NCI-H1417 (cell line): Measurements from ENCODE around the gene PALLD.
"Not testable (repeated sequence)": the region's sequence is repeated elsewhere in the genome, so short reads cannot be mapped to it uniquely, and the experiment has no call there.

ENCODE experiments used
- DNase-seq, 3 experiments: peaks; one replicate each; lab custom pipeline; 2025; lab: John Stamatoyannopoulos, UW

PALLD gene

DNA sequence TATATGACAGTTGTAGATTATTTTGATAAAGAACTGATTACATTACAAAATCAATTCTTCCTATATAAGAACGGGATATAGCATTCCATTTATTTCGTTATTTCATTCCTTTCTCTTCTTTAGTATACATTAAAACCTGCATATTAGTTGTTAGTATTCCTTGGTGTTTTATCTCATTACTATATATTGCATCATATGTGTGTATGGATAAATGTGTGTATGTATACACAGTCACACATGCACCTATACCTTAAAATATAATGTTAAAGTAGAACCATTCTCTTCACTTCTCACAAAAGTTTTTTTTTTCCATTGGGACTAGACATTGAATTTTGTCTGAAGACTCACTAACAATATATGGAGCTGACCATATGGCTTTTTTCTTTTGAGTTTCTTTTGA lies 5.3 kb upstream of the PALLD start:
- no peak for DNase-seq

DNA sequence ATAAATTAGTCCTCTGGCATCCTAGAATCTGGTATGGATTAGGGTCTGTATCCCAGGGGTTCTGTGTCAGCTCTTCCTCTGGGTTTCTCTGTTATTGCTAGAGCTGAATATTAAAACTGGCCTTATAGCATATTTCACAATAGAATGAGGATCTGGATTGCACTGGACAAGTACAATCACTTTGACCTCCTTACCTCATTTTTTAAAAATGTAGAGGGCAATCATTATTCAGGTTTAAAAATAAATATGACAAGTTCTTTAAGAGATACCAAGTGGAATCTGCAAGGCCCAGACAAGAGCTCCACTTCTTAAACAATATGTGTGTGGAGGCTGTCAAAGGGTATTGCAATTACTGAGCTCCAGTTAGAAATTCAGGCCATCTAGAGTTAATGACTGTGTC lies 1.4 kb downstream of the PALLD start:
- no peak for DNase-seq

DNA sequence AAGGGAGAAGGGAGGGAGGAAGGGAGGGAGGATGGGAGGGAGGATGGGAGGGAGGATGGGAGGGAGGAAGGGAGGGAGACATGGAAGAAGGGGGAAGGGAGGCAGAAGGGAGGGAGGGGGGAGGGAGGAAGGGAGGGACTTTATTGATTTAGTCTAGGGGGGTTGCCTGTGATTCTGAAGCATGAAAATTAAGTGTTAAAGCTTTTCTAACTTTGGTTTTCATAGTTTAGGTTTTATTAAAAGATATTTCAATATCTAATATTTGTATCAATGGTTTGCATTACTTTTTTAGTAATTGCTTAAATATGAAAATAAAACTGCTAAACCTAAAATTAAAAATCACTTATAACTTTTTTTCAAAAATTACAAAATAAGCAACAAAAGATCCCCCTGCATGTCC lies 2.4 kb downstream of the PALLD start:
- DNase-seq: no peak

DNA sequence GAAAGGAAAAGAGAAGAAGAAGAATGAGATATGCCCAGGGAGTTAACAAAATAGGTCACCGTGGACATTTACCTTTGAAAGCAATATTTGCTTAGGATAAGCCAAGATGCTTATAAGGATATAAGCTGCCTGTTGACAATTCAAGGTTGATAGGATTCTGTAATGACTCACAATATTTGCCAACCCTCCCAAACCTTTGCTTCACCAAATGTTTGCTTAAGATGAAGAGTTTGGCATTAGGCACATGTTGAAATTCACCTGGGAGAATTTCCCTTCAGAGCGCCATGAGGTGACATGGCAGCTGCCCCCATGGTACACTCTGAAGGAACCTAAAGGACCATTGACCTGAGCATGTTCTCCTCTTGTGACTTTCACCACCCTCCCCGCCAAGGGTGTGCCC lies 4.6 kb downstream of the PALLD start:
- no peak for DNase-seq

DNA sequence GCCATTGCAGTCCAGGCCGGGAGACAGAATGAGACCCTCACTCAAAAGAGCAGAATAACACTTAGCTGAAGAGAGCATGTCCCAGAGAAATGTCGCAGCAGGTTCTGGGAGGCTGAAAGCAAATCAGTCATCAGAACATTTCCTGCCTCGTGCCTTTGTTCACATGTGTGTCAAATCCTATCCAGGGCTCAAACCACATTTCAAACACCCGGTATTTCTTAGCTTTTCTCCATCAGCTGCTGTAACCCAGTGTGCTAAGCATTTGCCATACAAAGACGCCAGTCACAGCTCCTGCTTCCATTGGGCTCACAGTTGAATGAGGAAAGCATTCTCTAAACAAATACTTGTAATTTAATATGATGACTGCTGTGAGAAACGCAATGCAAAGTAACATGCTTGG lies 6.0 kb downstream of the PALLD start:
- DNase-seq: no peak

DNA sequence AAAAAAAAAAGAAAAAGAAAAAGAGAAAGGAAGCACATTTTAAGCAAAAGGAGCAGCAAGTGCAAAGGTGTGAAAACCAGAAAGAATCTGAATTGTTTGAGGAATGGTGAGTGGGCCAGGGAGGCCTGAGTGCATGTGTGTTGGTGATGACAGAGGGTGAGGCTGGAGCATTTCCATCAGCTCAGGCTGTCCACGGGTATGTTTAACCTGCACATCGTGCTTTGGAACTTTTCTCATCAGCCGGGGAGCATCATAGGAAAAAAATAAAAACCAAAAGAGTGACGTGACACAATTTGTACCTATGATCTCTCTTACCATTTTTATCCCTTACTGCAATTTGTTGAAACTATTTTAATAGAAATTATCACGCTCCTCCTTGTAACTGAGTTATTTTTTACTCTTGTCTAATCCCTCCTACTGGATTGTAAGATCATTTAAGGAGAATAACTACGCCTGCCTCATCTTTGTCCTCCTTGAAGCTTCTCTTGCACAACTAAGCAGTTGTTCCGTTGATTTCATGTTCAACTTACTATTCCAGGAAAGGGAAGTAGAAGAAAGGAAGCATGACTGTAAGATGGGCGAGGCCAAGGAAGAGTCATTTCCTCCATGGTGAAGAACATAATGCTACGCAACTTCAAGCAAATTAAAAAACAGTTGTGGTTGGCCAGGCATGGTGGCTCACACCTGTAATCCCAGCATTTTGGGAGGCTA lies 7.0 kb downstream of the PALLD start:
- DNase-seq: no peak

DNA sequence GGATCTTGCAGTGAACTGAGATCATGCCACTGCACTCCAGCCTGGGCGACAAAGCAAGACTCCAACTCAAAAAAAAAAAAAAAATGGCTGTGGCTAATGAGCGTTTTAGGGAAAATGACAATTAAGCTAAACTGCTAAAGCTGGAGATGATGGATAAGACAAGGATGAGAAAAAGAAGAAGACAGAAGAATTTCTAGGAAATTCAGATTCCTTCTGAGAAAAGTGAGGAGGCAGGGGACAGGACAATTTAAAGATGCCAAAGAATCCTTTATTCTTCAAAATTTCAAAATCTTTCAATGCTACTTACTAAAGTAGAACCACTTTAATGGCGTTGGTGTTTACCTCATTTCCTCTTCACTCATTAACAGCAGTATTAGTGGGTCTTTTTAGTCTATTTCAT lies 7.7 kb downstream of the PALLD start:
- no peak for DNase-seq

DNA sequence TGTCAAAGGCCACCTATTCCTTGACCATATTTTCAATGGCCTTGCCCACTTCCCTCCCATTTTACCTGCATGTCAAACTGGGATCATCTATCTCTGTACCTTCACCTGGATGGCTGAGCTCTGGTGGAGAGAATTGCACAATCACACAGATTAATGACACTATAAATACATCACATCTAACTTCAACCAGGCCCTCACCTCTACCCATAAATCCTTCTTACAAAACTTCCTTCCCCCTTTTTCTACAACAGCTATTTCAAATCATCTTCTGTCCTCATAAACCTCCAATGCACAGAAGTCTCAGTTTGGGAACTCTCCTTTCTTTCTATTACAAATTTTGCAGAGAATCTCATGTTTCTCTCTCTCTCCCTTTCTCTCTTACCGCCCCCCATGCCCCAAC lies 9.2 kb downstream of the PALLD start:
- no peak for DNase-seq

DNA sequence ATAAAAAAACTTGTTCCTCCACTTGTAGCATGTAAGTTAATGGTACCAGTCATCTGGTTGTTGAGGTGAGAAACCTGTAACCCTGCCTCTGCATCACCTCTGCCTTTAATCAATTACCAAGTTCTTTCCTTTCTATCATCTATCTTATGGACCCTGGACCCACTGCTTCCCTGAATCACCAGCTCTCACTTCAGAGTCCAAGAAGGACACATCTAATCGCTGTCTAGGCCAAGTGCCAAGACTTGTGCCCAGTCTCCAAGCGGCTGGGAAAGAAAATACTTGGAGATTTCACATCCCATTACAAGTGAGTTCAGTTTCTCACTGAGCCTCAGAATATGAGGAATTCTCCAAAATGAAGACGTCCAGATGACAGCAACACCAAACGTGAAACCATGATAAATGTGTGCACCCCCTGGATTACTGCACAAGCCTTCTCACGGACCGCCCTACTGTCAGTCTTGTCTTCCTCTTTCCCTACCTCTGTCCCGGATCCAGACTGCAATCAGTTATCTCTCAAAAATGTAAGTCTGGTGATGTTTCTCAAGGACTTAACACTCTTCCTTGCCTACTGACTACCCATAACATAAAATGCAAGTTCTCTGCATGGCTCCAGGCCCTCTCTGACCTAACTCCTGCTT lies 10.4 kb downstream of the PALLD start:
- no peak for DNase-seq

DNA sequence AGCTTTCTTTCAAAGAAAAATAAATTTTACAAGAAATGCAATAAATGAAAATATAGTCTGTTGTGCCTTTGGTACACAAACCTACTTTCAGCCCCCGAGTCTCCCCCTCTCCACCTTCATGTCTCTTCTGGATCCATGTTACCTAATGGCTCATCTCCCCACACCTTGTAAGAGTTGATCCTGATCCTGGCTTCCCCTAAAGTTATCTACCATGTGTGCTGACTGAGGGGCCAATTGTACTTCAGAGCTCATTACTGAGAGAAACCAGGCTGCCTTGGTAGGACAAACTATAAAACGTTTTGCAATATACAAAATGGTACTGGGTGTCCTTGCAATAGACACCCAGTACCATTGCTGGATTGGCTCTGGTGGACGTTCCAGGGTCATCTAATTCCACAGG lies 11.8 kb downstream of the PALLD start:
- no peak for DNase-seq

DNA sequence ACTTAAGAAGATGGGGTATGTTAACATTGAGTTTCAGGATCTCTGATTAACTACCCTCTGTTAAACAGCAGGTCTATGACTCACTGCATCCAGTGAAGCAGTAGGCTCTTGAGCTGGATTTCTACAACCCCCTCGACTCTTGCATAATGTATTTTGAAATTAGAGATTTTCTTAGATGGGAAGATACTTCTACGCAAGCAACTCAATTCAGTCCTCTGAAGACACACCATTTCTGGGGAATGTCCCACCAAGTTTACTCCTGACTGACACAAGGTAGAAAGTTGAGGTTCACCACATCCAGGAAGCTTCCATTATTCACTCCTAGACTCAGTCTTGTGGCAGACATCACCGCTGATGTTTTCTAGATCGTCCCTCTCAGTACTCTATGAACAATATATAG lies 12.9 kb downstream of the PALLD start:
- DNase-seq: no peak

DNA sequence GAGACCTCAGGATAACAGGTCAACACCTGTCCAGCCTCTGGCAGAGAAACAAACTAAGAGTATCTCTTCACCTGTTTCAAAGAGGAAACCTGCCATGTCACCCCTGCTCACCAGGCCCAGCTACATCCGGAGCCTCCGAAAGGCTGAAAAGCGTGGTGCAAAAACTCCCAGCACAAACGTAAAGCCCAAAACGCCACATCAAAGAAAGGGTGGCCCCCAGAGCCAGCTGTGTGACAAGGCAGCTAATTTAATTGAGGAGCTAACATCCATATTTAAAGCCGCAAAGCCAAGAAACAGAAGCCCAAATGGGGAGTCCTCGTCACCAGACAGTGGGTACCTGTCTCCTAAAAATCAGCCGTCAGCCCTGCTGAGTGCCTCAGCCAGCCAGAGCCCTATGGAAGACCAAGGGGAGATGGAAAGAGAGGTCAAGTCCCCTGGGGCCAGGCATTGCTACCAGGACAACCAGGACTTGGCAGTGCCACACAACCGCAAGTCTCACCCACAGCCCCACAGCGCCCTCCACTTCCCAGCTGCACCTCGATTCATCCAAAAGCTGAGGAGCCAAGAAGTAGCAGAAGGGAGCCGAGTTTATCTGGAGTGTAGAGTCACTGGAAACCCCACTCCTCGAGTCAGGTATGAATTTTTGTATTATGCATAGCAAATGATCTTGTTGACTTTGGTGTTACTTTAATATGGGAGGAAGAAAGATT lies 15.1 kb downstream of the PALLD start:
- no peak for DNase-seq

DNA sequence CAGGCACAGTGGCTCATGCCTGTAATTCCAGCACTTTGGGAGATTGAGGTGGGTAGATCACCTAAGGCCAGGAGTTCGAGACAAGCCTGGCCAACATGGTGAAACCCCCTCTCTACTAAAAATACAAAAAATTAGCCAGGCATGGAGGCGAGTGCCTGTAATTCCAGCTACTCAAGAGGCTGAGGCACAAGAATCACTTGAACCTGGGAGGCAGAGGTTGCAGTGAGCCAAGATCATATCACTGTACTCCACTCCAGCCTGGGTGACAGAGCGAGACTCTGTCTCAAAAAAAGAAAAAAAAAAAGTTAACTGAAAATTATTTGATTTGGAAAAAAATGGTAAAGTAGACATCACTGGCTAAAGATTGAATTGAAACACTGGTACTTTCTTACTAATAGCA lies 17.0 kb downstream of the PALLD start:
- not testable (repeated sequence) for DNase-seq

DNA sequence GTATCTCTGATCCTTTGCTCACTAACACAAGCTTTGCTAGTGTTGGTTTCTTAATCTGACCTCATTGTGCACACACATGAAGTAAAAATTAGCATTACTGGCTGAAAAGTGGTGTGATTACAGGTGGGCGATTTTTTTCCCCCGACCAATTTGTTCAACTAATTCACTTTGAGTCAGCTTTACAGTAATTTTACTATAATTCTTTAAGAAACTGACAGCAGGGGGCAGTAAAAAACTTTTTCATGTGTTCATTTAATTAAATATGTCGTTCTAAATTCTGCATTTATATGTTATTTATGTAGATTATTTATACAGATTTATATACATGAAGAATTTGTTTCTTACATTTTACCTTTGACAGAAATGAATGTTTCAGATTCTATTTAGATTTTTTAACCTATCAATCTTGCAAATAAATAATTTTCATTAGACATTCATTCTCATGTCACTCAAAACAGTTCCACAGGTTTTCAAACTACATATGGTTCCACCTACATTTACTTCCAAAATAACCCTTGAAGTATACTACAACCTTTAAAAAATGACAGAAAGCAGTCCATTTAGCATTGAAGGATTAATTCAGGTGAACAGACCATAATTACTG lies 17.5 kb downstream of the PALLD start:
- peak in 2 of 3 experiments; percentile 36 to 60 for DNase-seq

DNA sequence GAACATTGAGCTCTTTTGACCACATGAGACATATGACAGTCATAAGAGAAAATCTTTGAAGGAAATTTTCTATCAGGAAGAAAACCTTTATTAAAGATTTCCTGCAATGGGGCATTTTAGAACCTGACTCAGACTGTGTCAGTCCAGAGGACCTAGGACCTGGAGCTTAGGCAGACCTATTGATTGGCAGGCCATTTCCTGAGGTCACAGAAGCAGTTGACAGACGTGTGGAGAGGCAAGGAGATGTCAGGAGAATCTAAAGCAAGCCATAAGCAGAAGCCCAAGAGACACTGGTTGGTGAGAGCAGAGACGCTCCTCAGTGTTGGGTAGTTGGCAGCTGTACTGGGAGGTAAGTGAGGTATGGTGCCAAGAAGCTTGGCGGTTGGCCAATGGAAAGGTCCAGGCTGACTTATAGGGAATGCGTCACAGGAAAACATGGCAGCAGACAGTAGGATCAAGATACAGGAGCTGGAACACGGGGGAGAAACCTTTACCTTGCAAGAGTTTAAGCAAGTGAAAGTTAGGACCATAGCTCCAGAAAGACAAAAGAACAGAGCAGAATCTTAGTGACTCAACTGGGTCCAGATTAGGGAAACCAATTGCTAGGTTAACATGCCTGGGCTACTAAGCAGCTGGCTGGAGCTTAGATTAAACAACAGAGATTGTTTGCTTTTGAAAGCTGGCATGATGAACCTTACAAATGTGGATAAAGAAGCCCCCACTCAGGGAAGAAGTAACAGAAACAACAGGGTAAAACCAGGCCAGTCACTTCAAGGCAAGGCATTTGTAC lies 18.6 kb downstream of the PALLD start:
- DNase-seq: peak in 1 of 3 experiments; percentile 10

DNA sequence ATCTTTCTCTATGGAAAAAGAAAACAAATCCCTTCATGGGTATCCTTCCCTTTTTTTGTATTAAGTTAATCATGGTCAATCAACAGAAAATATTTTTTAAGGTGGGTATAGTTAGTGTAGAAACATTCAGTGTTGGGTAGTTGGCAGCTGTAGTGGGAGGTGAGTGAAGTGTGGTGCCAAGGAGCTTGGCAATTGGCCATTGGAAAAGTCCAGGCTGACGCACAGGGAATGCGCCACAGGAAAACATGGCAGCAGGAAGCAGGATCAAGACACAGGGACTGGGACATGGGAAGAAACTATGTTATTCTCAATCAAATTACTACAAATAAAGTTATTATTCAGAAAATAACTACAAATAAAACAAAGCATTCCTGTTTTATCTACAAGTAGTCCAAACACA lies 20.0 kb downstream of the PALLD start:
- DNase-seq: no peak

DNA sequence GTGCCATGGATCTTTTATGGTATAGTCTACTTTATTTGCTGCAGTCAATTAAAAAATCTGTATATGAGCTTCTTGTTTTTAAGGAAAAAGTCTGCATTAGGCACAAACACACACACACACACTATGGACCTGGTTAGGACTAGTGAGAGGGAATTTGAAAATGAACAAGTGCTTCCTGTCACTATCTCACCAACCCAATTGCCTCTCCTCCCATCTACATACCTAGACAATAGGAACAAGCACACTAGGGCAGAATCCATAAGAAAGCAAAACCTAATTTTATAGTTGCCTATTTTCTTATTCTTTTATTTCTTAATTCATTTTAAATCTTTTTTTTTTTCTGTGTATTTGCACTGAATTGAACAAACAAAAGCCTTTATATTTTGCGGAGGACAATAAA lies 22.7 kb downstream of the PALLD start:
- no peak for DNase-seq

DNA sequence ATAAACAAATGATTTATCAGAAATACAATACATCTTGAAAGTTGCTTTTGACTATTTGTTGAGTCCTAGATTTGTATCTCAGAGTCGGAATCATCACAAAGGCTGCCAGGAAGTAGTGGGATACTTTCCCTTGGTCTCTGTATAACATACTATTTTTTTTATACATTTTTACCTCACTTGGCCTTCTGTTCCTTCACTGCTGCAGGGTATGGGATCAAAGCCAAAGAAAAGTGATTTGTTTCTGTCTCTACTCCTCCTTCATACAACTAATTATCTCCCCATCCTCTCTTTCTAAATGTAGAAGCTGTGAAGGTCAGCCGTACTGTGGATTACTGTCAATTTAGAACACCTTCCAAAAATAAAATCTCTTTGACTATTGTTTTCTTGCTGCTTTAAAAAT lies 24.9 kb downstream of the PALLD start:
- DNase-seq: peak in 1 of 3 experiments; percentile 24

DNA sequence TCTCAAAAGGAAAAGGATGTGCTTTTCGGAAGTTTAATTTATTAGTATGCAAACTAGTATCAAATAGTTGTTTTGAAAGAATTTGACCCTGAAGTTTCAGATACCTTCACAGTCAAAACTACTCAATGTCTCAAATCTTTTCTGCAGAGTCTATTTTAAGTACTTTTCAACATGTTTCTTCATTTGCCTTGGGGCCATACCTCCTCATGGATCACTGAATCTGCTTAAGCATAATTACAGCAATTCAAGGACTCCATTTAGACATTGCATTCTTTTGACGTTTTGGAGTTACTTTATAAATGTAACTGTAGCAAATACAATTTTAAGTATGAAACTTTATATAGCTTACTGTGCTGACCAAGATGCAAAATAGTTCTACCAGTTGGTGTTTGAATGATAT lies 25.5 kb downstream of the PALLD start:
- DNase-seq: peak in 1 of 3 experiments; percentile 23

DNA sequence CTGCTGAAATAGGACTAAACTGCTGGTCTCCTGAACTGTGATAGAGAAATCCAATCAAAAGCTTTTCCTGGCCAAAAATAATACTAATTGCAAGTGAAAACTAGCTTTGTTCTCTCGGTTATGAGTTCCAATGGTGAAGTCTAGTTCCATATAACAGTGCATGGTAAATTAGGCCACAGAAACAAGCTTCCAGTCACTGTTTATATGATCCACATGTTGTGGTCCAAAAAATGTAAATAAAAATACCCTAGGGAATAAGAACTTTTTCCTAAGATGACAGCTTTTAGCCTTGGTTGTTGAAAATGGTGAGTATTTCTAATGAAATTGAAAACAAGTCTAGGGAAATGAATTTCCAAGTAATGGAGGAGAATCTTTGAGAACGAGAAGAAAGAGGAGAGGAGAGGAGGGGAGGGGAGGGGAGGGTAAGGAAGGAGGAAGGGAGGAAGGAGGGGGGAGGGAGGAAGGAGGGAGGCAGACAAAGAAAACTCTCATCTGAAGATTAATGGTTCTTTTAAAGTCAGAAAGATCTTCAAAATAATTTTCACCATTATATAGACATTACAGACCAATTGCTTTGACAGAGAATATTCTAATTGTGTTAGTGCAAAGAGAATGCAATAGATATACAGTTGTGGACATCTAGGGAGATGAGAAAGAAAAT lies 26.1 kb downstream of the PALLD start:
- no peak for DNase-seq

DNA sequence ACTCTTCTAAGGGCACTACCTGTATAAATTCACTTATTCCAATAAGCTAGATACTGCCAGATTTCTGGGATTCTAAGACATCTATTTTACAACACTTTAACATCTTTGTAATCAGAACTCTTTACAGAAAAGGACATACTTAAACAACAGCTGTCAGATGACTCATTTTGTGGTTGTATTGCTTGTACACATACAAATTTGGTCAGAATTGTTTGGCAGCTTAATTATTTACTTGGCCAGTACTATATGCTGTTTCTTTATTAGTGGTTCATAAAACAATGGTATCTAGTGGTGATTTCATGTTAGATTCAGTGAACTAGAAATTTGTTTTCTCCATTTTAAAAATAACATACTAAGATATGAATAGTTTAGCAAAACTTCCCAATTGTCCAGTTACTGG lies 27.2 kb downstream of the PALLD start:
- DNase-seq: no peak

DNA sequence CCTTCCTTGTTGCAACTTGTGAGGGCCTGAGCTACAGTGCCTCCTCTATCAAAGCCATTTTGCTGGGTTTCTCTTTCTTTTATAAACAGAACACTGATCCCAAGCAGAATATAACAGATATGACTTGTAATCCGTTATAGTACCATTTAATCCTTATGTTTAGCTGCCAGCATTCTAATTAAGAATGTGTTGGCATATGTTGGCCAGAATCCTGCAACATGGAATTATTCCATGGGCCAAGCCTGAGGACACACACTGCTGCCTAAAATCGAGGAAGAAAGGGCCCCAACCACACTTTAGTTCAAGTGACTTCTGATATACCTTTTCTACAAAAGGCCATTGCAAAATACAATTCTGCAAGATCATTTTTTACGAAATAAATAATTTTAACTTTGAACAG lies 28.0 kb downstream of the PALLD start:
- DNase-seq: no peak
